ENCODE results near the gene PSG6. TPM values are rescaled to one million over a fixed set of nuclear protein-coding genes. Genes with fewer than 3 reads are reported as not detected.
"Not testable (repeated sequence)": the region's sequence is repeated elsewhere in the genome, so short reads cannot be mapped to it uniquely, and the experiment has no call there.

Gene PSG6
- polyA plus RNA-seq, 2 donors, result not detected

GRCh38 chr19:42913516-42913915, 4.2 kb downstream of the PSG6 start:
- H3K36me3 ChIP-seq (ENCODE audit: control insufficient read depth in 2 of 2, insufficient read depth in 2 of 2, low read length in 1 of 2); H3K4me1 ChIP-seq (ENCODE audit: control insufficient read depth in 2 of 2, insufficient read depth in 2 of 2, low read length in 1 of 2); H3K9me3 ChIP-seq (ENCODE audit: control insufficient read depth in 2 of 2, insufficient read depth in 1 of 2, low read depth in 1 of 2, low read length in 1 of 2); H3K4me3 ChIP-seq (ENCODE audit: low read depth in 1 of 2, low read length in 2 of 2); H3K27ac ChIP-seq (ENCODE audit: low read depth in 2 of 2, low read length in 1 of 2); H3K27me3 ChIP-seq (ENCODE audit: control insufficient read depth in 1 of 2, insufficient read depth in 2 of 2, low read length in 2 of 2): not testable (repeated sequence)
- 70 to 84% methylated on average over 5 of the region's 5 CpGs for WGBS, 2 donors

GRCh38 chr19:42912941-42913340, 4.8 kb downstream of the PSG6 start:
- H3K27me3 ChIP-seq (ENCODE audit: control insufficient read depth in 1 of 2, insufficient read depth in 2 of 2, low read length in 2 of 2); H3K27ac ChIP-seq (ENCODE audit: low read depth in 2 of 2, low read length in 1 of 2); H3K9me3 ChIP-seq (ENCODE audit: control insufficient read depth in 2 of 2, insufficient read depth in 1 of 2, low read depth in 1 of 2, low read length in 1 of 2); H3K36me3 ChIP-seq (ENCODE audit: control insufficient read depth in 2 of 2, insufficient read depth in 2 of 2, low read length in 1 of 2); H3K4me3 ChIP-seq (ENCODE audit: low read depth in 1 of 2, low read length in 2 of 2); H3K4me1 ChIP-seq (ENCODE audit: control insufficient read depth in 2 of 2, insufficient read depth in 2 of 2, low read length in 1 of 2): not testable (repeated sequence)
- 89 to 97% methylated on average over 4 of the region's 4 CpGs for WGBS, 2 donors

GRCh38 chr19:42911731-42912130, 6.0 kb downstream of the PSG6 start:
- WGBS, 2 donors, result 81 to 83% methylated on average over 5 of the region's 5 CpGs
- H3K4me3 ChIP-seq (ENCODE audit: low read depth in 1 of 2, low read length in 2 of 2), result not testable (repeated sequence)

GRCh38 chr19:42906162-42906561, 11.5 kb downstream of the PSG6 start:
- not testable (repeated sequence) for H3K36me3 ChIP-seq (ENCODE audit: control insufficient read depth in 2 of 2, insufficient read depth in 2 of 2, low read length in 1 of 2); H3K4me3 ChIP-seq (ENCODE audit: low read depth in 1 of 2, low read length in 2 of 2); H3K27ac ChIP-seq (ENCODE audit: low read depth in 2 of 2, low read length in 1 of 2); H3K27me3 ChIP-seq (ENCODE audit: control insufficient read depth in 1 of 2, insufficient read depth in 2 of 2, low read length in 2 of 2); H3K9me3 ChIP-seq (ENCODE audit: control insufficient read depth in 2 of 2, insufficient read depth in 1 of 2, low read depth in 1 of 2, low read length in 1 of 2); H3K4me1 ChIP-seq (ENCODE audit: control insufficient read depth in 2 of 2, insufficient read depth in 2 of 2, low read length in 1 of 2)
- 65 to 66% methylated on average over 5 of the region's 5 CpGs for WGBS, 2 donors

More at GRCh38 chr19:42911731-42912130, 6.0 kb downstream of the PSG6 start:
- not testable (repeated sequence) for H3K4me1 ChIP-seq (ENCODE audit: control insufficient read depth in 2 of 2, insufficient read depth in 2 of 2, low read length in 1 of 2); H3K27me3 ChIP-seq (ENCODE audit: control insufficient read depth in 1 of 2, insufficient read depth in 2 of 2, low read length in 2 of 2); H3K36me3 ChIP-seq (ENCODE audit: control insufficient read depth in 2 of 2, insufficient read depth in 2 of 2, low read length in 1 of 2); H3K27ac ChIP-seq (ENCODE audit: low read depth in 2 of 2, low read length in 1 of 2); H3K9me3 ChIP-seq (ENCODE audit: control insufficient read depth in 2 of 2, insufficient read depth in 1 of 2, low read depth in 1 of 2, low read length in 1 of 2)

- H3K4me3 ChIP-seq (ENCODE audit: low read depth in 1 of 2, low read length in 2 of 2); H3K27me3 ChIP-seq (ENCODE audit: control insufficient read depth in 1 of 2, insufficient read depth in 2 of 2, low read length in 2 of 2); H3K9me3 ChIP-seq (ENCODE audit: control insufficient read depth in 2 of 2, insufficient read depth in 1 of 2, low read depth in 1 of 2, low read length in 1 of 2); H3K4me1 ChIP-seq (ENCODE audit: control insufficient read depth in 2 of 2, insufficient read depth in 2 of 2, low read length in 1 of 2); H3K36me3 ChIP-seq (ENCODE audit: control insufficient read depth in 2 of 2, insufficient read depth in 2 of 2, low read length in 1 of 2); H3K27ac ChIP-seq (ENCODE audit: low read depth in 2 of 2, low read length in 1 of 2): not testable (repeated sequence)
- 81 to 84% methylated on average over 4 of the region's 4 CpGs for WGBS, 2 donors
These were observed 17.1 kb downstream of the PSG6 start for GRCh38 chr19:42900561-42900960.

- H3K4me3 ChIP-seq (ENCODE audit: low read depth in 1 of 2, low read length in 2 of 2); H3K9me3 ChIP-seq (ENCODE audit: control insufficient read depth in 2 of 2, insufficient read depth in 1 of 2, low read depth in 1 of 2, low read length in 1 of 2); H3K27me3 ChIP-seq (ENCODE audit: control insufficient read depth in 1 of 2, insufficient read depth in 2 of 2, low read length in 2 of 2); H3K27ac ChIP-seq (ENCODE audit: low read depth in 2 of 2, low read length in 1 of 2); H3K4me1 ChIP-seq (ENCODE audit: control insufficient read depth in 2 of 2, insufficient read depth in 2 of 2, low read length in 1 of 2); H3K36me3 ChIP-seq (ENCODE audit: control insufficient read depth in 2 of 2, insufficient read depth in 2 of 2, low read length in 1 of 2): not testable (repeated sequence)
- WGBS, 2 donors, result 83 to 85% methylated on average over 11 to 12 of the region's 12 CpGs
These were observed 18.0 kb downstream of the PSG6 start for GRCh38 chr19:42899674-42900073.

GRCh38 chr19:42899110-42899509, 18.6 kb downstream of the PSG6 start:
- H3K27ac ChIP-seq (ENCODE audit: low read depth in 2 of 2, low read length in 1 of 2); H3K36me3 ChIP-seq (ENCODE audit: control insufficient read depth in 2 of 2, insufficient read depth in 2 of 2, low read length in 1 of 2); H3K4me1 ChIP-seq (ENCODE audit: control insufficient read depth in 2 of 2, insufficient read depth in 2 of 2, low read length in 1 of 2); H3K9me3 ChIP-seq (ENCODE audit: control insufficient read depth in 2 of 2, insufficient read depth in 1 of 2, low read depth in 1 of 2, low read length in 1 of 2); H3K4me3 ChIP-seq (ENCODE audit: low read depth in 1 of 2, low read length in 2 of 2); H3K27me3 ChIP-seq (ENCODE audit: control insufficient read depth in 1 of 2, insufficient read depth in 2 of 2, low read length in 2 of 2): not testable (repeated sequence)
- WGBS, 2 donors, result 83 to 89% methylated on average over 1 of the region's 1 CpG

GRCh38 chr19:42898656-42899055, 19.0 kb downstream of the PSG6 start:
- H3K27ac ChIP-seq (ENCODE audit: low read depth in 2 of 2, low read length in 1 of 2); H3K27me3 ChIP-seq (ENCODE audit: control insufficient read depth in 1 of 2, insufficient read depth in 2 of 2, low read length in 2 of 2); H3K4me1 ChIP-seq (ENCODE audit: control insufficient read depth in 2 of 2, insufficient read depth in 2 of 2, low read length in 1 of 2); H3K36me3 ChIP-seq (ENCODE audit: control insufficient read depth in 2 of 2, insufficient read depth in 2 of 2, low read length in 1 of 2); H3K9me3 ChIP-seq (ENCODE audit: control insufficient read depth in 2 of 2, insufficient read depth in 1 of 2, low read depth in 1 of 2, low read length in 1 of 2); H3K4me3 ChIP-seq (ENCODE audit: low read depth in 1 of 2, low read length in 2 of 2): not testable (repeated sequence)
- 52 to 70% methylated on average over 1 of the region's 1 CpG for WGBS, 2 donors

- H3K4me1 ChIP-seq (ENCODE audit: control insufficient read depth in 2 of 2, insufficient read depth in 2 of 2, low read length in 1 of 2); H3K9me3 ChIP-seq (ENCODE audit: control insufficient read depth in 2 of 2, insufficient read depth in 1 of 2, low read depth in 1 of 2, low read length in 1 of 2); H3K27me3 ChIP-seq (ENCODE audit: control insufficient read depth in 1 of 2, insufficient read depth in 2 of 2, low read length in 2 of 2); H3K27ac ChIP-seq (ENCODE audit: low read depth in 2 of 2, low read length in 1 of 2); H3K36me3 ChIP-seq (ENCODE audit: control insufficient read depth in 2 of 2, insufficient read depth in 2 of 2, low read length in 1 of 2); H3K4me3 ChIP-seq (ENCODE audit: low read depth in 1 of 2, low read length in 2 of 2): not testable (repeated sequence)
- WGBS, 2 donors, result 20 to 23% methylated on average over 1 of the region's 1 CpG
These were observed 20.0 kb downstream of the PSG6 start for GRCh38 chr19:42897729-42898128.

GRCh38 chr19:42890446-42890845, 27.2 kb downstream of the PSG6 start:
- WGBS, 2 donors, result 76 to 82% methylated on average over 7 of the region's 7 CpGs
- H3K9me3 ChIP-seq (ENCODE audit: control insufficient read depth in 2 of 2, insufficient read depth in 1 of 2, low read depth in 1 of 2, low read length in 1 of 2); H3K27ac ChIP-seq (ENCODE audit: low read depth in 2 of 2, low read length in 1 of 2): not testable (repeated sequence)

More at GRCh38 chr19:42890446-42890845, 27.2 kb downstream of the PSG6 start:
- H3K27me3 ChIP-seq (ENCODE audit: control insufficient read depth in 1 of 2, insufficient read depth in 2 of 2, low read length in 2 of 2); H3K36me3 ChIP-seq (ENCODE audit: control insufficient read depth in 2 of 2, insufficient read depth in 2 of 2, low read length in 1 of 2); H3K4me3 ChIP-seq (ENCODE audit: low read depth in 1 of 2, low read length in 2 of 2); H3K4me1 ChIP-seq (ENCODE audit: control insufficient read depth in 2 of 2, insufficient read depth in 2 of 2, low read length in 1 of 2): not testable (repeated sequence)
